GM19372 (cell line): ENCODE results near the gene KLB.
A peak's percentile ranks its signal among the peaks of the same experiment; 100 is the strongest.

Source experiments
- ATAC-seq: cut with Tn5 transposase; IDR thresholded peaks from one replicate; pipeline ENCODE4 v1.9.1; 2021; ENCODE audit warnings: mild to moderate bottlenecking, low read depth, moderate library complexity; ENCODE audit not compliant: unreplicated experiment

KLB gene

DNA sequence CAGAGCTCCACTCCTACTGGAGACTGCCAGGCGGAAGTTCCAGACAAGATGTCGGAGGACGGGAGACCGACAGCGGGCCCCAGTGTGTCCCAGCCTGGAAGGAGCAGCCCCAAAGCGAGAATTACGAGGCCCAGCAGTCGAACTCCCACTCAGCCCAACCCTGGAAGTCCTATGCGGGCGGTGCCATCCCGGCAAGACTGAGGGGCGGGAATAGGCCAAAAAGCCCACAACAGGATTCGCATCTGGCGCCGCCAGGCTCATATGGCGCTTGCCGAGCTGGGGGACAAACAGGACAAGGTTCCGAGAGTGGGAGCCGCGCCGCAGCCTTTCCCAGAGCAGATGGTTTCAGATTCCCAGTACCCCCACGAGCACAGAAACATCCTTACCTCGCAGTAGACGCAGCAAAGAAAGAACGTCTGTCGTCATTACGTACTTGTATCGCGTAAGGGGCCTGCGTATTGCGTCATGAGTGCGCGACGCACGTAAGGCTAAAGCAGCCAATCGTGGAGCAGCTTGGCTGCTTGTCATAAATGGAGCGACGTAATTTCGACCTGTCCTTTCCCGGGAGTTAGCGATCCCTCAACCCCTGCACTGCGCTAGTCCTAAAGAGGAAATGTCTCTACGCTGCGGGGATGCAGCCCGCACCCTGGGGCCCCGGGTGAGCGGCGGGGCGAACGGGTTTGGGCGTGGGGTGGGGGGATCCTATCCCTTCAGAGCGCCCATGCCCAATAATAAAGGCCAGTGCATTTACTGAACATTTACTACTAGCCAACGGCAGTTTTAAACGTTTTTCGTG, 52.0 kb downstream of the KLB start, which contains the start of the genes LIAS and RPL9:
LIAS (plus strand) TSS at position 552 of the 796 bp plus-strand sequence; CDS start at position 614, 62 bp downstream.
RPL9 (minus strand) TSS at position 418 of the 796 bp plus-strand sequence. CDS start 483 bp downstream, outside the sequence.
- peak; percentile 87 for ATAC-seq

DNA sequence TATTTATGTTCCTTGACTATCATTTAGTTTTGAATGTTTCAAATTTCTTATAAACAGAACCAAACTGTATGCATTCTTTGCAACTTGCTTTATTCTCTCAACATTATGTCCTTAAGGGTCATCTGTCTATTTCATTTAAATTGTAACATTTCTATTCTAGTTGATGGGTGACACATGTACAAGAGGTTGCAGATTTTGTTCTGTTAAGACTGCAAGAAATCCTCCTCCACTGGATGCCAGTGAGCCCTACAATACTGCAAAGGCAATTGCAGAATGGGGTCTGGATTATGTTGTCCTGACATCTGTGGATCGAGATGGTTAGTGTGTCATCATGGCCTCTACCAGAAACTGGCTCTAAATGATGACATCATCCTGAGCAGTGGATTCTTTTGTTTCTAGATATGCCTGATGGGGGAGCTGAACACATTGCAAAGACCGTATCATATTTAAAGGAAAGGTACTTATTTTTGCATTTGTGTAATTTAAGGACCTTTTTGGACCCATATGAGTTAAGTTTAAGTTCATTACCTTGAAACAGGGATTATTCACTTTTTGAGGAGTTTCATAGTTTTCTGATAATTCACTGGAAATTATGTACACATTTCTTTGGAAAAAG, 58.3 kb downstream of the KLB start:
- no peak for ATAC-seq

DNA sequence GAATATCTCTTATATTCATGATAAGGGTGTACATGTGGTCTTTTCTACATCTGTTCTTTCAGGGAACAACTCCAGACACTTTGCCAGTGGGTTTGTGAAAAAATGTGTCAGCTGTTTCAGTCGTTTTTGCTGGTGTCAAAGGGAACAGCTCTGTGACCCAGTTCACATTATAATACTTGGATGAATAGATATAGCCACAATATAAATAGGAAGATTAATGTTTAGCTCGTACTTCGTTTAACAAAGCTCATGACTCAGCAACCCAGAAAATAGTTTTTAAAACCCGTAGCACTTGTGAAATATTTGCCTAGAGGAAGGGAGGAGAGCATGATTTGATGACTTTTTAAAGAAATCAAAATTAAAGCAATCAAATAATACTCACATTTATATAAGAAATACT, 60.0 kb downstream of the KLB start:
- ATAC-seq, result no peak

DNA sequence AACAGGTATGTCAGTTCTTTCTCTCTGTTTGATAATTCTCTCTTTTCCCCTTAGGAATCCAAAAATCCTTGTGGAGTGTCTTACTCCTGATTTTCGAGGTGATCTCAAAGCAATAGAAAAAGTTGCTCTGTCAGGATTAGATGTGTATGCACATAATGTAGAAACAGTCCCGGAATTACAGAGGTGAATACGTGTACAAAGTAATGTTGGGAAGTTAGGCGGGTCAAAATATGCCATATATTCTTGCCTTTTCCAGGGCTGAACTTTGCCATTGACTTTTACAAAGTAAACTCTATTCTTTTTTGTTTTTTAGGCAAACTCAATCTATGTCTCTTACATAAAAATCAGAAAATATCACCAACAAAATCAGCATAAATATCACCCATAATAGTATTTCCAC, 60.7 kb downstream of the KLB start:
- ATAC-seq, result no peak

DNA sequence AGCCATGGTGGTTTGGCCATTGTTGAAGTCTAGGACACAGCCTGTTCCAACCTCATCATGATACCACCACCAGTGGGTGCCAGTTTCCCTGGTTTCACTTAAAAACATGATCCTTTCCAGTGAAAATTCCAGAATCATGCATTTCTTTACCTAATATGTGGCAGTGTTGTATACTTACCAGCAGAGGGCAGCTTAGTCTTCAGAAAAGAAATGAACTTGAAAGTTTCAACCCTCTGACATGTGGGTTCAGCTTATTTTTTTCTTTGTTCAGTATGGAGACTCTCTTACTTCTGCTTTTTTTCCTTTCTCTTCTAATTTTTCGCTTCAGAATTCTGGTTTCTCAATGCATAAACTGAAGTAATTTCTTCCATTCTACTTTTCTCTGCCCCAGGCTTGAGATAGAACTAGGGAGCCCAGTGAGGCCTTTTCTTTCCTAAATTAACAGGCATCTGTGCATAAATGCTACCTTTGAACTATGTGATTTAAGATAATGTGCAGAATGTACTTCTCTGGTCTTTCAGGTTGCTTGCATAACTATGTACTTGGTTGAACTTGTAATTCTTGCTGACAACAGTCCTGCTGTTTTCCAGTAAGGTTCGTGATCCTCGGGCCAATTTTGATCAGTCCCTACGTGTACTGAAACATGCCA, 62.8 kb downstream of the KLB start:
- peak; percentile 74 for ATAC-seq

DNA sequence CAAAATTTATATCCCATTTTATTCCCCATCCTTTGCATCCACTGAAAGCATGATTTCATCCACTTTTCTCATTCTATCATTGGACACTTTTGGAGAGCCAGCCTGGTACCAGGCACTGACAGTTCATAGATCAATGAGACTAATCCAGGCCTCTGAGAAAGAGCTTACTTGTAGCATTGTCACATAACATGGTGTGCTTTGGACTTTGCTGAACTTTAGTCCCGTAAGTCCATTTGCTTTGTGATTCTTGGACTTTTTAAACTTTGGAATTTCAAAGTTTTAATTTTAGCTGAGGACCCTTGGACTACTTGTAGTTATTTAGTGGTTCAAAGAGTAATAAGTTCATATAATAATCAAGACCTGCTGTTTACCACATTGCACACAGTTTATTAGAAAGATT, 63.7 kb downstream of the KLB start:
- no peak for ATAC-seq

DNA sequence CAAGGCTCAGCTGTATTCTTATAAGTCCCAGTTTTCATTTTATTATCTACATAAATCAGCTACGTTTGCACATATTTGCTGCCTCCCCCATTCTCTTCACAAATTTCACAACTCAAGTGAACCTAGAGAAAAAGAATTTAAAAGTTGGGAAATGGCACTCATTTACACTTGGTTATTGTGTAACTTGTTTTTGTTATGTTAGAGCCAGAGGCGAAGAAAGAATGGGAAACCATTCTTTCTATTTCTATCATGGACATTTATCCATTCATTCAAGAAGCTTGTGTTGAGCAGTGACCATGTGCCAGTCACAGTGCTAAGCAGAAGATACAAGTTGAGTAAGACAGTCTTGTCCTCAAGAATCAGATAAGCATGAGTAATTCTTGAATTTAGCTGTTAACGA, 65.7 kb downstream of the KLB start:
- ATAC-seq, result no peak

DNA sequence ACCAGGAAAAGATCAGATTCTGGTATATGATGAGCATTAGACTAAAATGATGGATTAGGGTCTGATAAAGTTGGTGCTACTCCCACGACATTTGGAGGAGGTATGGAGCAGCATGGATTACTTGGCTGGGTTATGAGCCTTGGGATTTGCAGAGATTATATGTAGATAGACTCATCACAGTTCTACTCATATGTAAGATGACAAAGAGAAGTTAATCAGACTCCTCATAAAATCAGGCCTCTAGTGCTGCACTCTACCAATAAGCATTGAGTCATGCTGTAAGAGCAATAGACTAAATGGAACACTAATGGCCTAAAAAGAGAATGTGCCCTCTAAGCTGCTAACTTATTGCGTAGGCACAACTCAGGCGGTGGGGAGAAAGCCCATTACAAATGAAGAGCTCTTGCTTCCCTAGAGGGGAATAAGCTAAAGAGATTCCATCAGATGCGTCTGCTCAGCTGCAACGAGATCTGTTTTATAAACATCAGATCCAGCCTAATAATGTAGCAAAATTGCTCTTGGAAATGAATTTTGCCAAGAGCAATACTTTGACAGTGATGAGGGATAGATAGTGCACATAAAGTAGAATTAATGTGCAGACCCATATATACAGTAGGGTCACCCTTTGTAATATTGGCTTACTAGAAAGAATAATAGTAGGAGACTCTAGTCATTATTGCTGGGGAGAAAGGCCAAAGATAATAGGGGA, 69.6 kb downstream of the KLB start:
- no peak for ATAC-seq

DNA sequence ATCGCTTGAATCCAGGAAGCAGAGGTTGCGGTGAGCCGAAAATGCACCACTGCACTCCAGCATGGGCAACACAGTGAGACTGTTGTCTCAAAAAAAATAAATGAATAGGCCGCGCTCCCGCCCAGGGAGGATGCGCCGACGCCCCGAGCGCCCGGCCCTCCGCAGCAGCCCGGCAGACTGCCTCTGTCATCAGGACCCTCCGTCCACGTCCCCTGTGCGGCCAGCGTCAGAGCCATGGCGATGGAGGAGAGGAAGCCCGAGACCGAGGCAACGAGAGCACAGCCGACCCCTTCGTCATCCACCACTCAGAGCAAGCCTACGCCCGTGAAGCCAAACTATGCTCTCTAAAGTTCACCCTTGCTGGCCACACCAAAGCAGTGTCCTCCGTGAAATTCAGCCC, 73.5 kb downstream of the KLB start:
- ATAC-seq, result no peak

DNA sequence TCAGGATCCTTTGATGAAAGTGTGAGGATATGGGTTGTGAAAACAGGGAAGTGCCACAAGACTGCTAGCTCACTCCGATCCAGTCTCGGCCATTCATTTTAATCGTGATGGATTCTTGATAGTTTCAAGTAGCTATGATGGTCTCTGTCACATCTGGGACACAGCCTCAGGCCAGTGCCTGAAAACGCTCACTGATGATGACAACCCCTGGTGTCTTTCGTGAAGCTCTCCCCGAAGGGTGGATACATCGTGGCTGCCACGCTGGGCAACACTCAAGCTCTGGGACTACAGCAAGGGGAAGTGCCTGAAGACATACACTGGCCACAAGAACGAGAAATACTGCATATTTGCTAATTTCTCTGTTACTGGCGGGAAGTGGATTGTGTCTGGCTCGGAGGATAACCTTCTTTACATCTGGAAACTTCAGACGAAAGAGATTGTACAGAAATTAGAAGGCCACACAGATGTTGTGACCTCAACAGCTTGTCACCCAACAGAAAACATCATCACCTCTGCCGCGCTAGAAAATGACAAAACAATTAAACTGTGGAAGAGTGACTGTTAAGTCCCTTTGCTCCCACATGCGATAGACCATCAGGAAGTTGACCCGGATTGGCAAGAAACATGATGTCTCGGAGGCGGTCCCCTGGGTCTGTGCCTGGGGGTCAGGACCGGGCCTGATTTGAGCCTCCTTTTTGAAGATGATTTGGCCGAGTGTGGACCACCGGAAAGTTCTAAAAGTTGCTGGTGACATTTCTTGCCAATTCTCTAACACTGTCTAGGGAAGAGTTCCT, 74.4 kb downstream of the KLB start:
- ATAC-seq, result no peak

DNA sequence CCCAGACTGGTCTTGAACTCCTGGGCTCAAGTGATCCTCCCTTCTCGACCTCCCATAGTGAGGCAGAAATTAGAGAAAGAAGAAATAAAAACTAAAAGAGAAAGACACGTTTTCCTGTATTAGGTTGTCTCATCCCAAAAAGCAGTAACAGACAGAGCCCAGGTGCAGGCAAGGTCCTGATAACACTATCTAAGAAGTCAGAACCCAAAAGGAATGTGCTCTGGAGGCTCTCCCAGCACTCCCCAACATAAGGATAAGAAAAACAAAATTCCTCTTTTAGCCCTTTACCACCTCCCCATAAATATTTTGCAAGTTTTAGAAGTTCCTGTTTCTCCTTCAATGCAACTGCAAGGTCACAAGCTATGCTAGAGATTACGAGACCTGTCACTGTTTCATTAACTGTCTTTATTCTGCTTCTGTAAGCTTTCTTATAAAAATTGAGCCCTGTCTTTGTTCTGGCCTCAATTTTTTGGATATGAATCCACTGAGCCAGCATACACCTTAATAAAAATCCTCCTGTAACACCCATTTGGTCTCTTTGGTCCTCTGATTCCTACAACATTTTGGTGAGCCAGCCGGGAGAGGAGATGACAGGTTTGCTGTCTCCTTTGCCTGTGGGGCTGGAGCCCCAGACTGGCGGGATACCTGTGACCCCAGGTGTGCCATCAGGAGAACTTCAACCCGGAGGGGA, 78.0 kb downstream of the KLB start:
- no peak for ATAC-seq

DNA sequence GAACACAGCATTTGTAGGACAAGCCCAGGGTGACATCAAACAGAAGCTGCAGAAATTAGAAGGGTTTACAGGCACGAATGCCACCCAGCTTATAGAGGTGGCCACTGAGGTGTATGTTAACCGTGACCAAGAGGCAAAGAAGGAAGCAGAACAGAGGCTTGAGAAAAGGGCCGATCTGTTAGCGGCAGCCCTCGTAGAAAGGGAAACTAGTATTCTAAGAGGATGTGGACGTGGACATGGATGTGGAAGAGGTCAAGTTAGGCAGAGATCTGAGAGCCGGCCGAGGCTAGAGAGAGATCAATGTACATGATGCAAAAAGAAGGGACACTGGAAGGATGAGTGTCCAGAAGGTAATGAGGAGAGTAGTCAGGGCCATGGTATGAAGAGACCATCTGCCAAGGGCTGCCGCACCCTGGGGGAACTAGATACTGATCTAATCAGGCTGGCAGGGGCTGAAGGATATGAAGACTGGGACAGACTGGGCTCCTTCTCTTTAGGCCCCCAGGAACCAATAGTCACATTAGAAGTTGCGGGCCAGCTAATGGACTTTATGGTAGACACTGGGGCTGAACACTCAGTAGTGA, 79.6 kb downstream of the KLB start:
- no peak for ATAC-seq

DNA sequence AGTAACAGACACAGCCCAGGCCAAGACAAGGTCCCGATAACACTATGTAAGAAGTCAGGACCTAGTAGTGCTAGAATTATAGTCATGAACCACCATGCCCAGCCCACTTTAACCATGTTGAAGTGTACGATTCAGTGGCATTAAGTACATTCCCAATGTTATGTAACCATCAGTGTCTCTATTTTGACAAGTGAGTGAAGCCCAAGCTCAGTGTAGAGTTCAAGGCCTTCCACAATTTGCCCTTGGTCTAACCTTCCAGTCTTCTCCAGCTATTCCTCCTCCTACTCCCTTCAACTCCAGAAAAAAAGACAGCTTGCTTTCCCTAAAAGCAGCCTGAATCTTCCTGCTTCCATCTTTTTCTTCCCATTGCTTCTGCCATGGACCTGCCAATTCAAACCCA, 83.6 kb downstream of the KLB start:
- ATAC-seq, result no peak

DNA sequence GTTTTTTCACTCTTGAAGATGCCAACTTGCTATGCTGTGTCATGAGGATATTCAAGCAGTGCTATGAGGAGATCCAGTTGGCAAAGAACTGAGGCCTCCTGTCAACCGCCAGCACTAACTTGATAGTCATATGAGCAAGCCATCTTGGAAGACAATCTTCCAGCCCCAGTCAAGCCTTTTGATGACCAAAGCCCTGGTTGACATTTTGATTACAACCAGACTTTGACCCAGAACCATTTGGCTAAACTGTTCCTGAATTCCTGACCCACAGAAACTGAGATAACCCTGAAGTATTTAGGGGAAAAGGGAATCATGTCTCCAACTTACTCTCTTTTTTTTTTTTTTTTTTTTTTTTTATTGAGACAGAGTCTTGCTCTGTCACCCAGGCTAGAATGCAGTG, 87.6 kb downstream of the KLB start:
- no peak for ATAC-seq

DNA sequence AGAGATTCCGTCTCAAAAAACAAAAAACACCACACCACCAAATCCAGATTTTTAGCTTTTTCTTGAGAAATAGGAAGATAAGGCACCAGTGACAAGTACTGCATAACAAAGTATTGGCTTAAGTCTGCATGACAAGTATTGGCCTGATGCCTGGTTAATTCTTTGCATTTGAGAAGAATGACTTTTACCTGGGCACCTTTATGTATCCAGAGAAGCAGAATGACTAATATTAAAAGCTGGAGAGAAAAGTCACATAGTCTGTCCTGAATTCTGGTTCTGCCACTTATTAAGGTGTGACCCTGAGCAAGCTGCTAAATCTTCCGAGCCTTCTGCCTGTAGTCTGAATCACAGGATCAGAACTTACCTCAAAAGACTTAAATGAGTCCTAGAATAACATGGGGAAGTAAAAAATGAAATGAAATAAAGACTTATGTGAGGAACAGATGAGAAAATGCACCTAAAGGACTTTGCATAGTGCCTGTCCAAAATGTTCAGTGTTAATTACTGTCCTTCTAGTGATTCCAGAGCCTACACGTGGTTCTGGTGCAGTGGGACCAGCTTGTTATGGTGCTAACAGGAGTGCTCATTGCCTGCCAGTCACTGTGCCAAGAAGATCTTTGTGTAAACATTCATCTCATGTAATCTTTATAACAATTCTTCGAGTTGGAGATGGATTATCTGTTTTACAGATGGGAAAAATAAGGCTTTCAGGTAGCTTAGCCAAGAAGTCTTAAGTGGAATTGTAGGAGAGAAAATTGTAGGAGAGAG, 88.9 kb downstream of the KLB start:
- ATAC-seq, result no peak

DNA sequence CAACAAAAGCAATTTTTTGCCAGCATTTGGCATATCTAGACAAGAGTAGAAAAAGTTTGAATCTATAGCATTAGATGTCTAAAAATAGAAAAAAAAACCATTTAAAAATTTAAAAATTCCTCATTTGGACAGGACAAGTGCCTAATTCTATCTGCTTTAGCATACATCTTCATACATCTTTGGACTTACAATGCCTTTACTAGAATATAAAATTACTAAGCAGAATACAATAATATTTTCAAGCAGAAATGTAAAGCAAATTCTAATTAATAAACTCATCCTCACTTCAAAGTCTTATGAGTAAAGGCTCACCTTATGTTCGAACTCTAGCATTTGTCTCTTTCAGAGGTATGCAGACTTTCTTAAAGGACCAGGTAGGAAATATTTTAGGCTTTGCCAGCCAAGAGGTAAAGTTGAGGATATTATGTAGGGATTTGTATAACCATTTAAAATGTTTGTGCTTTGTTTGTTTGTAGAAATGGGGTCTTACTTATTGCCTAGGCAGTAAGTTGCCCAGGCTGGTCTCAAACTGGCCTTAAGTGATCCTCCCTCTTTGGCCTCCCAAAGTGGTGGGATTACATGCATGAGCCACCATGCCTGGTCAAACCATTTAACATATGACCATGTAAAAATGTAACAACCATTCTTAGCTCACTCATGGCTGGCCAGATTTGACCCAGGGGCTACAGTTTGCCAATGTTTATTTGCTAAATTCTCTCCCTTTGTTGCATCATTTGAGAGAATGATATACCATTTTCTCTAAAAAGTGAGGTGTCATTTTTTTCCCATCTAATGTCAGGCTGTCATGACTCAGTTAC, 91.4 kb downstream of the KLB start:
- no peak for ATAC-seq

DNA sequence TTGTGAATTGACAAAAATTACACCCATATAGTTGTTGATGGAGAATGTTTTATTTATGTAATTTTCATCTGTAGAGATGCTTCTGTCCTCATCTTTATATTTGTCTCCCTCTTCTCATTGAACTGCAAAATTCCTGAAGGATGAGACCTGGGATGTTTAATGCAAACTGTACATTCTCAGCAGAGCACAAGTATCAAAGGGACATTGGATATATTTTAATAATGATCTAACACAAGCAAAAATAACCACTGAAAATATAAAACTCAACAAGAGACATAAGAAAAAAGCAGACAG, 91.9 kb downstream of the KLB start:
- ATAC-seq, result no peak
